Panc1 (cell line): Measurements from ENCODE around the gene AMOTL1.

Experiments used
- TCF7L2 ChIP-seq: IDR thresholded peaks from 2 replicates; pipeline ENCODE4 v1.6.1; 2011; ENCODE audit warnings: mild to moderate bottlenecking, low read depth, low read length, inconsistent platforms
- TF ChIP-seq, protein P1 (sequence below): fragments of 450-650 bp; IDR thresholded peaks from 2 replicates; pipeline ENCODE4 v1.5.1; 2017; ENCODE audit warnings: mild to moderate bottlenecking

DNA sequence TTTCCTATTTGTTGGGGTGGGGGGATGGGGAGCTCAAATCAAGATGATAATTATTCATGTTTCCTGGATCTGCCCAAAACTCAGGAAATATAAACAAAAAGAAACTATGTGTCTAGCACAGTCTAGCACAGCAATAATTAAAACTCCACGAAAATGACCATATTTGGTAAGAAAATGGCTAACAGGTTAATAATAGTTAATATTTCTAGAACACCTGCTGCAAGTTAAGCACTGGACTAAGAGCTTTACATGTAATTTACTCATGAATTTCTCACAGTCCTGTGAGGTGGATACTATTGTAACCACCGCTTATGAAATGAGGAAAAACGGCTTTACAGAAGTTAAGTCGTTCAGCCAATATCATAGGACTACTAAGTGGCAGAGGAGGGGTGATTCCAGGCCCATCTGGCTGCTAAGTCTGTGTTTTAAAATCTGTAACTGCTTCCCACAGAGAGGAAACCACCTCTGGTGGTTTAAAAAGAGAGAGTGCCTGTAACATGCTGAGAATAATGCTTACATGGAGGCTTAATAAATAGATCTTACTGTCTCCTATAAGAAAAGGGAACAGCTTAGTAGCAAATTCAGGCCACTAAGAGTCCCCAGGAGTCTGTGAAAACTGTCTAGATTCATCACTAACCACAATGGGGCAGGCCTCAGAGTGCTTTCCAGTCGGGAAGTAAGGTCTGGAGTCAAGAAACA, 11.0 kb upstream of the AMOTL1 start:
- TF ChIP-seq, protein P1, sequence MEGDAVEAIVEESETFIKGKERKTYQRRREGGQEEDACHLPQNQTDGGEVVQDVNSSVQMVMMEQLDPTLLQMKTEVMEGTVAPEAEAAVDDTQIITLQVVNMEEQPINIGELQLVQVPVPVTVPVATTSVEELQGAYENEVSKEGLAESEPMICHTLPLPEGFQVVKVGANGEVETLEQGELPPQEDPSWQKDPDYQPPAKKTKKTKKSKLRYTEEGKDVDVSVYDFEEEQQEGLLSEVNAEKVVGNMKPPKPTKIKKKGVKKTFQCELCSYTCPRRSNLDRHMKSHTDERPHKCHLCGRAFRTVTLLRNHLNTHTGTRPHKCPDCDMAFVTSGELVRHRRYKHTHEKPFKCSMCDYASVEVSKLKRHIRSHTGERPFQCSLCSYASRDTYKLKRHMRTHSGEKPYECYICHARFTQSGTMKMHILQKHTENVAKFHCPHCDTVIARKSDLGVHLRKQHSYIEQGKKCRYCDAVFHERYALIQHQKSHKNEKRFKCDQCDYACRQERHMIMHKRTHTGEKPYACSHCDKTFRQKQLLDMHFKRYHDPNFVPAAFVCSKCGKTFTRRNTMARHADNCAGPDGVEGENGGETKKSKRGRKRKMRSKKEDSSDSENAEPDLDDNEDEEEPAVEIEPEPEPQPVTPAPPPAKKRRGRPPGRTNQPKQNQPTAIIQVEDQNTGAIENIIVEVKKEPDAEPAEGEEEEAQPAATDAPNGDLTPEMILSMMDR, result no peak
- TF ChIP-seq TCF7L2, result no peak
